H1 (cell line): ENCODE data around the gene SMIM20. TPM values are rescaled to one million over a fixed set of nuclear protein-coding genes. Genes with fewer than 3 reads are reported as not detected.

Source experiments
- CTCF ChIA-PET: fragments of 300-600 bp; sonication (Branson Sonifier 250); formaldehyde crosslinking; loops from one replicate; lab custom pipeline; 2021; ENCODE audit not compliant: partially characterized antibody; lab: Charles Lee
- POLR2A ChIA-PET: fragments of 300-600 bp; sonication (Branson Sonifier 250); formaldehyde crosslinking; loops from one replicate; lab custom pipeline; 2021; ENCODE audit warnings: inconsistent platforms; ENCODE audit not compliant: partially characterized antibody; lab: Charles Lee
- DNase-seq, 2 experiments: peaks; one replicate each; pipeline versions ENCODE4 v3.0.0 to v3.0.0-alpha.2; 2010 to 2022; ENCODE audit warnings: low spot score in 2 of 2, low read depth in 1 of 2, mixed read lengths in 1 of 2
- FAIRE-seq: peaks from 2 replicates; lab custom pipeline; 2011; peaks lifted over from hg19 to GRCh38; lab: Jason Lieb, UNC
- H2AFZ ChIP-seq: 2 replicates; pipeline ENCODE4 v1.8.1; 2012; ENCODE audit warnings: low read length, inconsistent platforms
- H2AK5ac ChIP-seq: 2 replicates; pipeline ENCODE4 v1.6.1; 2013; ENCODE audit warnings: low read depth, low read length
- H2BK120ac ChIP-seq: replicated peaks from 2 replicates; pipeline ENCODE3; 2013; ENCODE audit warnings: low read depth, low read length, inconsistent platforms
- H2BK12ac ChIP-seq: 2 replicates; pipeline ENCODE4 v1.6.1; 2013; ENCODE audit warnings: low read depth, low read length
- H2BK15ac ChIP-seq: 2 replicates; pipeline ENCODE4 v1.6.1; 2013; ENCODE audit warnings: low read length
- H2BK20ac ChIP-seq: 2 replicates; pipeline ENCODE4 v1.6.1; 2013; ENCODE audit warnings: low read length
- H2BK5ac ChIP-seq: 2 replicates; pipeline ENCODE4 v1.6.1; 2013; ENCODE audit warnings: low read depth, low read length
- H3K14ac ChIP-seq: 2 replicates; pipeline ENCODE4 v1.6.1; 2013; ENCODE audit warnings: inconsistent platforms; ENCODE audit not compliant: insufficient read length
- H3K18ac ChIP-seq: 2 replicates; pipeline ENCODE4 v1.6.1; 2013; ENCODE audit warnings: low read length; ENCODE audit errors: extremely low read depth
- H3K23ac ChIP-seq: 2 replicates; pipeline ENCODE4 v1.6.1; 2013; ENCODE audit warnings: inconsistent platforms; ENCODE audit not compliant: insufficient read length
- H3K23me2 ChIP-seq: 2 replicates; pipeline ENCODE4 v1.6.1; 2013; ENCODE audit warnings: low read depth, low read length
- H3K27ac ChIP-seq: 2 replicates; pipeline ENCODE4 v1.6.1; 2011; ENCODE audit warnings: low read depth, low read length, inconsistent platforms
- H3K27me3 ChIP-seq, 4 experiments: replicated peaks in 1 of 4; 1 replicate in 1 of 4; 2 replicates in 3 of 4; pipeline versions ENCODE4 v1.6.1 to v1.8.1; 2011 to 2013; ENCODE audit warnings: low read length in 3 of 4, mild to moderate bottlenecking in 3 of 4, inconsistent platforms in 2 of 4, mixed read lengths in 2 of 4, moderate library complexity in 1 of 4; ENCODE audit not compliant: control insufficient read depth in 3 of 4, insufficient read depth in 3 of 4; ENCODE audit errors: extremely low read depth in 1 of 4
- H3K36me3 ChIP-seq, 4 experiments: 2 replicates each; pipeline versions ENCODE4 v1.6.1 to v1.8.1; 2011 to 2013; ENCODE audit warnings: mild to moderate bottlenecking in 4 of 4, low read length in 3 of 4, moderate library complexity in 2 of 4, control low read depth in 1 of 4, inconsistent platforms in 1 of 4; ENCODE audit not compliant: insufficient read depth in 4 of 4, control insufficient read depth in 2 of 4
- H3K4ac ChIP-seq: replicated peaks from 2 replicates; pipeline ENCODE3; 2013; ENCODE audit warnings: low read length, low read depth, mixed read lengths, inconsistent platforms; ENCODE audit not compliant: insufficient read length
- H3K4me1 ChIP-seq, 4 experiments: replicated peaks in 1 of 4; 1 replicate in 1 of 4; 2 replicates in 3 of 4; pipeline versions ENCODE4 v1.6.1 to v1.8.1; 2011 to 2013; ENCODE audit warnings: low read length in 3 of 4, inconsistent platforms in 2 of 4, mixed read lengths in 1 of 4; ENCODE audit not compliant: insufficient read depth in 4 of 4, control insufficient read depth in 3 of 4
- H3K4me2 ChIP-seq, 2 experiments: 2 replicates each; pipeline versions ENCODE4 v1.6.1 to v1.8.1; 2011 to 2013; ENCODE audit warnings: low read depth in 2 of 2, low read length in 2 of 2, control low read depth in 1 of 2, inconsistent platforms in 1 of 2, mild to moderate bottlenecking in 1 of 2; ENCODE audit not compliant: insufficient read depth in 1 of 2
- H3K4me3 ChIP-seq, 4 experiments: fragments of 200-600, 300-600 bp in 1 of 4; sonication (generic), shearing (Covaris generic), sonication (Bioruptor Twin) in 1 of 4; 2 replicates each; pipeline versions ENCODE4 v1.5.1 to v1.8.1; 2011 to 2016; ENCODE audit warnings: low read length in 4 of 4, low read depth in 3 of 4, control low read depth in 2 of 4, inconsistent platforms in 2 of 4, mild to moderate bottlenecking in 2 of 4, mixed read lengths in 1 of 4, moderate library complexity in 1 of 4; ENCODE audit not compliant: insufficient read depth in 2 of 4; ENCODE audit errors: extremely low read depth in 1 of 4
- H3K56ac ChIP-seq: replicated peaks from 2 replicates; pipeline ENCODE3; 2013; ENCODE audit warnings: low read depth, mild to moderate bottlenecking, mixed read lengths, low read length, inconsistent platforms; ENCODE audit not compliant: insufficient read length
- H3K79me1 ChIP-seq: 2 replicates; pipeline ENCODE4 v1.6.1; 2013; ENCODE audit warnings: low read depth, low read length, control low read depth
- H3K79me2 ChIP-seq, 2 experiments: 2 replicates each; pipeline versions ENCODE4 v1.6.1 to v1.8.1; 2012 to 2013; ENCODE audit warnings: low read length in 2 of 2, mild to moderate bottlenecking in 2 of 2, inconsistent platforms in 1 of 2; ENCODE audit not compliant: insufficient read depth in 2 of 2, control insufficient read depth in 1 of 2
- H3K9ac ChIP-seq, 4 experiments: replicated peaks in 1 of 4; 1 replicate in 1 of 4; 2 replicates in 3 of 4; pipeline versions ENCODE4 v1.6.1 to v1.8.1; 2011 to 2013; ENCODE audit warnings: low read depth in 3 of 4, low read length in 3 of 4, control low read depth in 2 of 4, mild to moderate bottlenecking in 2 of 4, moderate library complexity in 2 of 4, inconsistent platforms in 1 of 4; ENCODE audit errors: extremely low read depth in 1 of 4
- H3K9me3 ChIP-seq, 2 experiments: 2 replicates each; pipeline versions ENCODE4 v1.6.1 to v1.8.1; 2012 to 2013; ENCODE audit warnings: mild to moderate bottlenecking in 2 of 2, moderate library complexity in 2 of 2, control low read depth in 1 of 2, inconsistent platforms in 1 of 2, low read depth in 1 of 2, low read length in 1 of 2, mixed read lengths in 1 of 2; ENCODE audit not compliant: insufficient read depth in 2 of 2
- H4K20me1 ChIP-seq, 2 experiments: replicated peaks in 1 of 2; 2 replicates each; pipeline versions ENCODE3 to v1.8.1; 2011 to 2013; ENCODE audit warnings: inconsistent platforms in 2 of 2, low read length in 2 of 2, mild to moderate bottlenecking in 1 of 2; ENCODE audit not compliant: insufficient read depth in 2 of 2, control insufficient read depth in 1 of 2
- H4K5ac ChIP-seq: 2 replicates; pipeline ENCODE4 v1.6.1; 2013; ENCODE audit warnings: low read length, low read depth, mixed read lengths, inconsistent platforms; ENCODE audit not compliant: insufficient read length
- H4K8ac ChIP-seq: 2 replicates; pipeline ENCODE4 v1.8.0; 2013; ENCODE audit warnings: mild to moderate bottlenecking, moderate library complexity, low read length, inconsistent platforms; ENCODE audit not compliant: insufficient read depth; ENCODE audit errors: extremely low read depth
- H4K91ac ChIP-seq: replicated peaks from 2 replicates; pipeline ENCODE3; 2013; ENCODE audit warnings: low read length, mixed read lengths, inconsistent platforms; ENCODE audit not compliant: insufficient read length
- CTCF ChIP-seq, 3 experiments: IDR thresholded peaks; 1 replicate in 2 of 3; 2 replicates in 1 of 3; pipeline versions ENCODE4 v1.5.1 to v1.6.1; 2011; ENCODE audit warnings: low read length in 3 of 3, mild to moderate bottlenecking in 3 of 3, inconsistent platforms in 2 of 3, low read depth in 1 of 3, moderate library complexity in 1 of 3; ENCODE audit not compliant: insufficient read depth in 1 of 3; ENCODE audit errors: control extremely low read depth in 1 of 3
- HDAC6 ChIP-seq: IDR thresholded peaks from one replicate; pipeline ENCODE4 v1.7.1; 2012; ENCODE audit warnings: low read depth, mild to moderate bottlenecking, inconsistent platforms, low read length, moderate library complexity
- JUND ChIP-seq: IDR thresholded peaks from 2 replicates; pipeline ENCODE4 v1.6.1; 2011; ENCODE audit warnings: mild to moderate bottlenecking, improper control_type of control experiment, low read length
- RAD21 ChIP-seq, 2 experiments: IDR thresholded peaks in 1 of 2; conservative IDR thresholded peaks in 1 of 2; 2 replicates each; pipeline ENCODE4 v1.6.1; 2011; ENCODE audit warnings: low read depth in 2 of 2, low read length in 2 of 2, improper control_type of control experiment in 1 of 2, inconsistent platforms in 1 of 2, mild to moderate bottlenecking in 1 of 2, moderate library complexity in 1 of 2
- USF2 ChIP-seq: IDR thresholded peaks from 2 replicates; pipeline ENCODE4 v1.6.1; 2011; ENCODE audit warnings: low read length, improper control_type of control experiment
- WGBS, 2 experiments: shearing (Covaris generic) in 1 of 2; methylation state at CpG; one replicate each; pipeline versions ENCODE4 v1.1.6 to v1.1.7; 2013 to 2015; ENCODE audit warnings: low lambda C conversion rate in 2 of 2, mixed read lengths in 2 of 2, inconsistent platforms in 1 of 2, low coverage in 1 of 2, missing lambda C conversion rate in 1 of 2; ENCODE audit not compliant: insufficient replicate concordance in 2 of 2, insufficient coverage in 1 of 2, insufficient read length in 1 of 2; ENCODE audit errors: extremely low coverage in 1 of 2, missing lambda C conversion rate in 1 of 2; 5-methylcytosine and 5-hydroxymethylcytosine counted together
- polyA plus RNA-seq, 7 experiments: library from polyadenylated mRNA; depleted of rRNA in 3 of 7; stranded (reverse) in 5 of 7; unstranded in 2 of 7; fragments of >200 nt in 5 of 7; fragments of 200-250 nt in 2 of 7; gene quantifications; 1 replicate in 5 of 7; 2 replicates in 1 of 7; 4 replicates in 1 of 7; pipeline versions ENCODE4 v1.2.1 to v1.2.3, GENCODE V29; 2011 to 2013; ENCODE audit warnings: missing spikeins in 2 of 7, mixed read lengths in 2 of 7
- total RNA-seq: library from RNA; stranded (reverse); fragmentation: NEBNext Ultra II Directional; extraction: Animal tissue kit (Norgen Biotek cat#: 25700); gene quantifications from 2 replicates; pipeline ENCODE4 v1.2.1, GENCODE V29; 2021

SMIM20 gene
- total and polyA plus RNA-seq, 2 of the 8 experiments (the other 6 are each of a cell fraction or from before 2014, with no cell fraction given), result 21.9 to 36.9 TPM

GRCh38 chr4:25966171-25966570, 52.2 kb downstream of the SMIM20 start:
- Histone ChIP-seq H4K20me1 (no peaks in the 10 kb centered on the region), H2BK5ac (no peak overlapping the region), H3K9me3 (no peaks in the 10 kb centered on the region), H4K8ac (no peak overlapping the region), H3K4ac (no peak overlapping the region), H3K4me3 (no peak overlapping the region), H2BK15ac (no peak overlapping the region), H3K36me3 (no peaks in the 10 kb centered on the region), H3K23me2 (no peaks in the 10 kb centered on the region), H3K9ac (no peak overlapping the region), H3K23ac (no peak overlapping the region), H3K14ac (no peak overlapping the region), H3K56ac (no peak overlapping the region), H2AK5ac (no peak overlapping the region), H3K27me3 (no peaks in the 10 kb centered on the region), H3K4me2 (no peak overlapping the region), H2BK120ac (no peak overlapping the region), H4K5ac (no peak overlapping the region), H3K4me1 (peaks cover 0 to 5% (median 1%) of the 10 kb centered on the region in 4 experiments; a peak in 5 of 7 replicates), H4K91ac (no peak overlapping the region), H2AFZ (peak overlapping the region; percentile 90; the same call in 1 of the 2 replicates), H3K27ac (no peak overlapping the region)
- no peak for FAIRE-seq
- POLR2A ChIA-PET, result no interaction called here
- CTCF ChIA-PET, result interaction anchor here (1.5 to 2.5 kb wide), 3 partner anchors 11 to 41 kb away, joined by 3 to 9 read pairs (median 9); no protein-coding TSS in a partner anchor
- TF ChIP-seq USF2, result no peak
- TF ChIP-seq CTCF (IDR thresholded peaks at IDR 0.05; ENCODE audit: control extremely low read depth in 1 of 3, insufficient read depth in 1 of 3, low read depth in 1 of 3, low read length in 3 of 3), result no peak
- no peak for TF ChIP-seq JUND
- no peak for TF ChIP-seq RAD21 (IDR thresholded peaks at IDR 0.05 in 1 of 2, conservative IDR thresholded peaks at IDR 0.05 in 1 of 2; ENCODE audit: low read depth in 2 of 2, low read length in 2 of 2)
- no peak for TF ChIP-seq HDAC6
- TF ChIP-seq, all 59 proteins: peak for 0
- 91% methylated on average over 3 of the region's 3 CpGs; no CpG with 5 or more reads in 1 of the 2 experiments for WGBS, 2 experiments
- DNase-seq, result no peak
- Histone ChIP-seq H2BK12ac (no peak overlapping the region), H2BK20ac (no peak overlapping the region), H3K79me1 (no peaks in the 10 kb centered on the region), H3K79me2 (no peaks in the 10 kb centered on the region), H3K18ac (no peak overlapping the region)
